GM12891 (cell line): ENCODE data around the gene ZFYVE21.
A peak's percentile ranks its signal among the peaks of the same experiment; 100 is the strongest.

Experiments
- DNase-seq: peaks from one replicate; pipeline ENCODE4 v3.0.0; 2011; ENCODE audit warnings: low spot score; ENCODE audit not compliant: insufficient read length
- FAIRE-seq: peaks from 2 replicates; lab custom pipeline; 2011; peaks lifted over from hg19 to GRCh38; lab: Jason Lieb, UNC
- PAX5 ChIP-seq: IDR thresholded peaks from 2 replicates; pipeline ENCODE4 v1.6.1; 2011; ENCODE audit warnings: low read length, moderate library complexity, mild to moderate bottlenecking; ENCODE audit not compliant: insufficient read depth, severe bottlenecking
- POLR2A ChIP-seq: IDR thresholded peaks from 2 replicates; pipeline ENCODE4 v1.6.1; 2011; ENCODE audit warnings: low read depth, low read length, control low read depth
- POLR2AphosphoS5 ChIP-seq: IDR thresholded peaks from 2 replicates; pipeline ENCODE4 v1.6.1; 2011; ENCODE audit warnings: low read depth, low read length, control low read depth
- POU2F2 ChIP-seq: IDR thresholded peaks from 2 replicates; pipeline ENCODE4 v1.6.1; 2011; ENCODE audit warnings: low read depth, mild to moderate bottlenecking, control low read depth, low read length, moderate library complexity
- SPI1 ChIP-seq: IDR thresholded peaks from 2 replicates; pipeline ENCODE4 v1.6.1; 2011; ENCODE audit warnings: low read depth, low read length, control low read depth
- TAF1 ChIP-seq: IDR thresholded peaks from 2 replicates; pipeline ENCODE4 v1.6.1; 2011; ENCODE audit warnings: low read depth, low read length, control low read depth

Gene ZFYVE21

DNA sequence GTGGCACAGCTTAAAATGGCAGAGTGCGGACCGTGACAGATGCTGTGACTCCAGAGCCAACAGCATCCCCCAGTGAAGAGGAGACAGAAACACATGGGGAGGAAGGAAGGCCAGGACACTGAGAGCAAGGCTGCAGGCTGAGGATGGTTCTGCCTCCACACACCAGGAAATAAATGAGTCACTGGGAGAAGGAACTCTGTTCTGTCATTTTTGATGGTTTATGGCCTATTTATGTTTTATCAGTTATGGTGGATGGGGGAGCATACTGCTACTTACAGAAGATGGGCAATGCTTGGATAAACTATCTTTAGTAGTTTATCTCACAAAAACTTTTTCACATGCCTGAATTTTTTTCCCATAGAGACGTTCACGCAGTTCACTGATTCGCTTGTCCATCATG is 33.8 kb downstream of the ZFYVE21 start:
- DNase-seq: no peak
- TF ChIP-seq POLR2AphosphoS5 (no peak), PAX5 (no peak), SPI1 (no peak), POLR2A (no peak), TAF1 (no peak), POU2F2 (no peak)
- FAIRE-seq: no peak

- FAIRE-seq (no peak), DNase-seq (no peak)
- TF ChIP-seq POLR2A (no peak), POU2F2 (no peak), SPI1 (no peak), PAX5 (no peak), TAF1 (no peak), POLR2AphosphoS5 (no peak)
Observed at GRCh38 chr14:103749860-103750259, 34.2 kb downstream of the ZFYVE21 start.

GRCh38 chr14:103753774-103754173 is 38.2 kb downstream of the ZFYVE21 start:
- no peak for FAIRE-seq

GRCh38 chr14:103755060-103755459 is 39.5 kb downstream of the ZFYVE21 start:
- no peak for TF ChIP-seq SPI1
- TF ChIP-seq PAX5: no peak
- TF ChIP-seq TAF1: no peak
- TF ChIP-seq POU2F2: no peak
- TF ChIP-seq POLR2A: no peak
- TF ChIP-seq POLR2AphosphoS5: no peak
- DNase-seq (no peak), FAIRE-seq (no peak)

More at GRCh38 chr14:103753774-103754173, 38.2 kb downstream of the ZFYVE21 start:
- DNase-seq: no peak
- no peak for TF ChIP-seq POLR2A

DNA sequence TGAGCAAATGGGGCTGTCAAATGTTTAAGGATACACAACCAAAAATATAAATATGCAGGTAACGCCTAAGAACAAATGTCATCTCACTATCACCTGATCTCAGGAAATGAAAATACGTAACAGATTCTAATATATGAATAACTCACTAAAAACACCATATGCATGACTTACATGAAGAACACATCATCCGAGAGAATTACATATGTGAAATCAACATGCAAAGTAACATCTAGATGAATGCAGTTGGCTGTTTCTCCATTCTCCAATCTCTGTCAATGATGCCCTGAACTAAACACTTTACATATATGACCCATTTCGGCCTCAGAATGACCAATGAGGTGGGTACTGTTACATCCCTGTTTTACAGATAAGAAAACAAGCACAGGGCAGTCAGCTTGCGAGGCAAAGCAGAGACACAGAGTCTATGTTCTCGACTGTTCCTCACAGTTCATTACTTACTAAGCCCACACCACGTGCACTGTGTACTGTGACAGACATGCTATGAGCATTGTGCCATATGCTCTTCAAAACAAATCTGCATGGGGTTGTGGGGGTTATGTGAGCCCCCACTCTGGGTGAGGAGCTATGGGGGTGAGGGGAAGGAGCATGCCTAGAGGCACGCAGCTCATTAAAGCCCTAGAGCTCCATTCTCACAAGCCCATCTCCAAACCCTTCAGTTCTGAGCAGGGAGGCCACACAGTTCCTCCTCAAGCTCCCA is 42.6 kb downstream of the ZFYVE21 start:
- TF ChIP-seq POLR2A: no peak
- no peak for TF ChIP-seq POU2F2
- TF ChIP-seq PAX5: no peak
- no peak for TF ChIP-seq SPI1
- TF ChIP-seq TAF1: no peak
- TF ChIP-seq POLR2AphosphoS5: no peak
- FAIRE-seq (no peak), DNase-seq (no peak)

DNA sequence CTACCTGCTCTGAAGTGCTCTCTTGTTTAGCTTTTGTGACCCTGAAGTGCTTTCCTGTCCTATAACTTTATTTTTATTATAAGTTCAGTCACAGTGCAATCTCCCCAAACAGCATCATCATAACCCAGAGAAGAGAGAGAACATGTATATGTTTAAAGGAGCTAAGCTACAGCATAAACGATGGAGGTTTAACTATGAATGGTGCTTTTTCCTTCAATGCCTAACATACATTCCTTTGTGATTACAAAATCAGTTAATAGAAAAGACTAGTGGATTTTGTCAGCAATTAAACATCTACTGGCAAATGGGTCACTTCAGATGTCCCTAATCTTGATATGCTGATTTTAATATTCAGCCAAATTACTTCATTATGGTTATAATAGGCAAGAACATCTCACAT is 46.4 kb downstream of the ZFYVE21 start:
- DNase-seq (no peak), FAIRE-seq (no peak)
- no peak for TF ChIP-seq TAF1
- TF ChIP-seq PAX5: no peak
- TF ChIP-seq POLR2A: no peak
- TF ChIP-seq SPI1: no peak
- TF ChIP-seq POU2F2: no peak
- TF ChIP-seq POLR2AphosphoS5: no peak

DNA sequence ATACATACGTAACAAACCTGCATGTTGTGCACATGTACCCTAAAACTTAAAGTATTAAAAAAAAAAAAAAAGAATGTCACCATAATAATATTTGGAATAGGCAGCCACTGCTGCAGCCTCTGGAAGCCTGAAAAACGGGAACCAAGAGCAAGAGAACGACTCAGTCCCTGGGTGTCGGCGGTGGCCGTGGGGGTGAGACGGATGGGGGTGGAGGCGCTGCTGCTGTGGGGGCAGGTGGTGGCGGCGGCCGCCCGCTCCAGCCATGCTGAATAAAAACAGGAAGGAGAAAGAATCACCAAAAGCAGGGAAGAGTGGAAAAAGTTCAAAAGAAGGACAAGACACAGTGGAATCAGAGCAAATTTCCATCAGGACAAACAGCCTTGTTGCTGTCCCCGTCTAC is 46.9 kb downstream of the ZFYVE21 start:
- FAIRE-seq (peak; percentile 28), DNase-seq (no peak)
- TF ChIP-seq POLR2A: no peak
- TF ChIP-seq POU2F2: no peak
- TF ChIP-seq PAX5: no peak
- no peak for TF ChIP-seq TAF1
- no peak for TF ChIP-seq POLR2AphosphoS5
- TF ChIP-seq SPI1: no peak

DNA sequence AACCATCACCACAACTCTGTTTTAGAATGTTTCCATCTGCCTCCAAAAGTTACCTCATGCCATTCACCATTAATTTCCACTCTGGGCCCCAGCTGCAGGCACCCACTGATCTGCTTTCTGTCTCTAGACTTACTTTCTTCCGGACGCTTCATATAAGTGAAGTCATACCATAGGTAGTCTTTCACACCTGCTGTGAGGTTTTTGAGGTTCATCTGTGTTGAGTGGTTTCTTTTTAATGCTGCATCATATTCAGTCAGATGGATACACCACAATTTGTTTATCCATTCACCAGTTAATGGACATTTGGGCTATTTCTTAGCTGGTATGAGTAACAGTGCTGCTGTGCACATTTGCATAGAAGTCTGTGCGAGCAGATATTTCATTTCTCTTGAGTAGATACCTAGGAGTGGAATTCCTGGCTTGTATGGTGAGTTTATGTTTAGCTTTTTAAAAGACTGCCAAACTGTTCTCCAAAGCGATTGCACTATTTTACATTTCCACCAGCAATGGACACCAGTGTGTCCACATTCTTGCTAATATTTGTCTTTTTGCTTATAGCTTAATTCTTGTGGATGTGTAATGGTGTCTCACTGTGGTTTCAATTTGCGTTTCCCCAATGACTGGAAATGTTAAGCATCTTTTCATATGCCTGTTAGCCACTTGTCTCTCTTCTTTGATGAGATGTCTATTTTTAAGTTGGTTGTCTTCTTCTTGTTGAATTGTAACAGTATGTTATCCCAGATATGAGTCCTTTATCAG is 48.3 kb downstream of the ZFYVE21 start:
- peak; percentile 96 for FAIRE-seq
- TF ChIP-seq PAX5 (no peak), POLR2AphosphoS5 (no peak), TAF1 (no peak), SPI1 (no peak), POU2F2 (0 out of 2 replicates have a peak, but pooled peaks have one; percentile 57)
- no peak for DNase-seq

DNA sequence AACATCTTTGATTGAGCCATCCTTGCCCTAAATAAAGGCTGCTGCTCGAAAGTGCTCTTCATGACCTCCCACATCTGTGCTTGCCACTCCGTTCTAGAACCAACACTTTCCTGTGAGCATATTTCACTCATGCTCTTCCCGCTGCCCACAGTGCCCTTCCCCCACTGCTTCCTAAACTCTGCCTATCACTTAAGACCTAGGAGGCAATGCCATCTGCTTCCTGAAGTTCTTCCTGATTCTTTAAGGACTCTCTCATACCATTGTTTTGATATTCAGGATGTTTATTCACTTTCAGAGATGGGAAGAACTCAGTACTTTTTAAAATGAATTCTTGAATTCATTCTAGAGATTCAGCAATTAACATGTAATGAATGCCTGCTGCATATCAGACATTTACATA is 49.9 kb downstream of the ZFYVE21 start:
- TF ChIP-seq PAX5: no peak
- no peak for TF ChIP-seq POLR2AphosphoS5
- TF ChIP-seq POU2F2: no peak
- TF ChIP-seq TAF1: no peak
- no peak for TF ChIP-seq SPI1
- TF ChIP-seq POLR2A: no peak

More for the DNA sequence above, 49.9 kb downstream of the ZFYVE21 start:
- DNase-seq (no peak), FAIRE-seq (no peak)
